ENCODE data around the gene TSHZ2. TPM values are rescaled to one million over a fixed set of nuclear protein-coding genes. Genes with fewer than 3 reads are reported as not detected.
A peak's percentile ranks its signal among the peaks of the same experiment; 100 is the strongest.
"Not testable (repeated sequence)": the region's sequence is repeated elsewhere in the genome, so short reads cannot be mapped to it uniquely, and the experiment has no call there.

TSHZ2 gene
- total RNA-seq, 1 donor from 2014 or later = 1.2 TPM

GRCh38 chr20:53320701-53321100, 348.5 kb downstream of the TSHZ2 start:
- TF ChIP-seq CTCF (IDR thresholded peaks at IDR 0.05; ENCODE audit: insufficient read depth, low read depth, low read length) (no peak), EZH2 (IDR thresholded peaks at IDR 0.05; ENCODE audit: insufficient read depth, low read length) (no peak)
- Histone ChIP-seq H3K27ac (ENCODE audit: low read depth, low read length) (no peak overlapping the region), H3K4me1 (ENCODE audit: insufficient read depth, low read length) (no peaks in the 10 kb centered on the region), H4K20me1 (ENCODE audit: insufficient read depth, low read length) (no peaks in the 10 kb centered on the region), H3K9me3 (ENCODE audit: insufficient read depth, low read depth, low read length) (no peaks in the 10 kb centered on the region), H3K4me3 (ENCODE audit: insufficient read depth, low read depth, low read length) (no peak overlapping the region), H3K27me3 (ENCODE audit: insufficient read depth, low read length) (no peaks in the 10 kb centered on the region), H2AFZ (ENCODE audit: low read depth, low read length) (no peak overlapping the region), H3K79me2 (ENCODE audit: insufficient read depth, low read length) (no peaks in the 10 kb centered on the region), H3K9ac (ENCODE audit: low read length) (no peak overlapping the region), H3K4me2 (ENCODE audit: low read length) (no peak overlapping the region), H3K36me3 (ENCODE audit: insufficient read depth, low read length) (no peaks in the 10 kb centered on the region)
- H3K36me3 Mint-ChIP-seq (ENCODE audit: low read depth, unreplicated experiment) = peaks cover 3% of the 10 kb centered on the region
- no peak overlapping the region for H3K4me3 Mint-ChIP-seq (ENCODE audit: unreplicated experiment)
- peaks cover 9% of the 10 kb centered on the region for H3K4me1 Mint-ChIP-seq (ENCODE audit: low read depth, unreplicated experiment)
- DNase-seq (ENCODE audit: low read depth) (no peak), FAIRE-seq (no peak)
- H3K27ac Mint-ChIP-seq (ENCODE audit: unreplicated experiment) = peak overlapping the region; percentile 1
- peaks cover 5% of the 10 kb centered on the region for H3K27me3 Mint-ChIP-seq (ENCODE audit: low read depth, unreplicated experiment)
- no peaks in the 10 kb centered on the region for H3K9me3 Mint-ChIP-seq (ENCODE audit: unreplicated experiment)

- Mint-ChIP-seq H3K9me3 (ENCODE audit: unreplicated experiment) (no peaks in the 10 kb centered on the region), H3K27me3 (ENCODE audit: low read depth, unreplicated experiment) (peaks cover 5% of the 10 kb centered on the region), H3K27ac (ENCODE audit: unreplicated experiment) (no peak overlapping the region), H3K4me1 (ENCODE audit: low read depth, unreplicated experiment) (peaks cover under 1% of the 10 kb centered on the region), H3K36me3 (ENCODE audit: low read depth, unreplicated experiment) (peaks cover 3% of the 10 kb centered on the region), H3K4me3 (ENCODE audit: unreplicated experiment) (no peak overlapping the region)
- Histone ChIP-seq H3K27me3 (ENCODE audit: insufficient read depth, low read length) (no peaks in the 10 kb centered on the region), H3K4me1 (ENCODE audit: insufficient read depth, low read length) (no peaks in the 10 kb centered on the region), H3K27ac (ENCODE audit: low read depth, low read length) (no peak overlapping the region), H3K4me2 (ENCODE audit: low read length) (no peak overlapping the region), H3K4me3 (ENCODE audit: insufficient read depth, low read depth, low read length) (no peak overlapping the region), H3K9ac (ENCODE audit: low read length) (no peak overlapping the region), H4K20me1 (ENCODE audit: insufficient read depth, low read length) (no peaks in the 10 kb centered on the region), H3K79me2 (ENCODE audit: insufficient read depth, low read length) (no peaks in the 10 kb centered on the region), H3K36me3 (ENCODE audit: insufficient read depth, low read length) (no peaks in the 10 kb centered on the region), H2AFZ (ENCODE audit: low read depth, low read length) (no peak overlapping the region), H3K9me3 (ENCODE audit: insufficient read depth, low read depth, low read length) (no peaks in the 10 kb centered on the region)
- FAIRE-seq (no peak), DNase-seq (ENCODE audit: low read depth) (no peak)
- TF ChIP-seq EZH2 (IDR thresholded peaks at IDR 0.05; ENCODE audit: insufficient read depth, low read length) = no peak
- no peak for TF ChIP-seq CTCF (IDR thresholded peaks at IDR 0.05; ENCODE audit: insufficient read depth, low read depth, low read length)
Measured at GRCh38 chr20:53321596-53321995, 349.4 kb downstream of the TSHZ2 start.

- H3K4me3 Mint-ChIP-seq (ENCODE audit: unreplicated experiment) = no peak overlapping the region
Measured at GRCh38 chr20:53322651-53323050, 350.5 kb downstream of the TSHZ2 start.

GRCh38 chr20:53323460-53323859, 351.3 kb downstream of the TSHZ2 start:
- not testable (repeated sequence) for H3K4me1 ChIP-seq (ENCODE audit: insufficient read depth, low read length); H3K4me1 Mint-ChIP-seq (ENCODE audit: low read depth, unreplicated experiment); H3K36me3 Mint-ChIP-seq (ENCODE audit: low read depth, unreplicated experiment); H3K27ac Mint-ChIP-seq (ENCODE audit: unreplicated experiment); H3K4me2 ChIP-seq (ENCODE audit: low read length); H3K9me3 Mint-ChIP-seq (ENCODE audit: unreplicated experiment); H2AFZ ChIP-seq (ENCODE audit: low read depth, low read length); H4K20me1 ChIP-seq (ENCODE audit: insufficient read depth, low read length); FAIRE-seq; H3K4me3 Mint-ChIP-seq (ENCODE audit: unreplicated experiment); H3K27me3 ChIP-seq (ENCODE audit: insufficient read depth, low read length); H3K27ac ChIP-seq (ENCODE audit: low read depth, low read length); H3K27me3 Mint-ChIP-seq (ENCODE audit: low read depth, unreplicated experiment); H3K9me3 ChIP-seq (ENCODE audit: insufficient read depth, low read depth, low read length); H3K4me3 ChIP-seq (ENCODE audit: insufficient read depth, low read depth, low read length); H3K9ac ChIP-seq (ENCODE audit: low read length); H3K36me3 ChIP-seq (ENCODE audit: insufficient read depth, low read length); H3K79me2 ChIP-seq (ENCODE audit: insufficient read depth, low read length); DNase-seq (ENCODE audit: low read depth)

More at GRCh38 chr20:53322651-53323050, 350.5 kb downstream of the TSHZ2 start:
- TF ChIP-seq EZH2 (IDR thresholded peaks at IDR 0.05; ENCODE audit: insufficient read depth, low read length) (no peak), CTCF (IDR thresholded peaks at IDR 0.05; ENCODE audit: insufficient read depth, low read depth, low read length) (no peak)
- FAIRE-seq = no peak
- Mint-ChIP-seq H3K27ac (ENCODE audit: unreplicated experiment) (no peak overlapping the region), H3K36me3 (ENCODE audit: low read depth, unreplicated experiment) (peaks cover 3% of the 10 kb centered on the region), H3K4me1 (ENCODE audit: low read depth, unreplicated experiment) (no peaks in the 10 kb centered on the region), H3K27me3 (ENCODE audit: low read depth, unreplicated experiment) (peaks cover 5% of the 10 kb centered on the region), H3K9me3 (ENCODE audit: unreplicated experiment) (no peaks in the 10 kb centered on the region)
- H3K4me2 ChIP-seq (ENCODE audit: low read length) = no peak overlapping the region
- no peaks in the 10 kb centered on the region for H3K9me3 ChIP-seq (ENCODE audit: insufficient read depth, low read depth, low read length)
- H3K27me3 ChIP-seq (ENCODE audit: insufficient read depth, low read length) = no peaks in the 10 kb centered on the region
- H3K36me3 ChIP-seq (ENCODE audit: insufficient read depth, low read length) = no peaks in the 10 kb centered on the region
- no peak overlapping the region for H3K27ac ChIP-seq (ENCODE audit: low read depth, low read length)
- H2AFZ ChIP-seq (ENCODE audit: low read depth, low read length) = no peak overlapping the region
- no peak overlapping the region for H3K9ac ChIP-seq (ENCODE audit: low read length)
- H4K20me1 ChIP-seq (ENCODE audit: insufficient read depth, low read length) = no peaks in the 10 kb centered on the region
- DNase-seq (ENCODE audit: low read depth) = peak; percentile 25
- H3K4me1 ChIP-seq (ENCODE audit: insufficient read depth, low read length) = no peaks in the 10 kb centered on the region
- no peak overlapping the region for H3K4me3 ChIP-seq (ENCODE audit: insufficient read depth, low read depth, low read length)
- no peaks in the 10 kb centered on the region for H3K79me2 ChIP-seq (ENCODE audit: insufficient read depth, low read length)

All from astrocyte (in vitro differentiated cells and primary cell).